ENCODE results near the gene YTHDF1.

YTHDF1 gene

DNA sequence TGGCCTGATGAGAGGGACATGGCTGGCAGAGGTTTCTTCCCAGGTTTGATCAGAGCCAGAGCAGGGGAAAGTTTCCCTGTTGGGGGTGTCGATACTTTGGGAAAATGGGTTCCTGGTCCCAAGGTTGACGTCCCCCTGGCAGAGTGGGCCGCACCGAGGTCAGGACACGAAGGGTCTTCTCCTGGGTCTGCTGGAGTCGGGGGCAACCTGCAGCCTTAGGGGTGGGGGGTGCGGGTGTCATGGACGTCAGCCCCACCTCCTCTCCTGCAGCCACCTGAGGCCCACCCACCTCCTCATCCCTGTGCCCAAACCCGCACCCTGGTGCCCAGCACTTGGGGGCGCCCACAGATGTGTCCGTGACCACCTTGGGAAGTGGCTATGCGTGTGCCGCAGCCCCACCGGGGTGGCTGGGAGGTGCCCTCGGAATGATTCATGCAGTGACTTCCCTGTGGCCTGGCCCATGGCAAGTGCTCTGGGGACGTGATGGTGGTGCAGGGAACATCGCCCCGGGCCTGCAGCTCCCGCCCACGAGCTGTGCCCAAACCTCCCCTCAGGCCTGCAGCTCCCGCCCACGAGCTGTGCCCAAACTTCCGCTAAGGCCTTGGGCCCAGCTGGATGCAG is 64.9 kb downstream of the YTHDF1 start:
- no peak for DNase-seq (ENCODE audit: low read depth)
- no peak overlapping the region for H3K4me3 ChIP-seq (ENCODE audit: low read length)
- TF ChIP-seq, protein P1, sequence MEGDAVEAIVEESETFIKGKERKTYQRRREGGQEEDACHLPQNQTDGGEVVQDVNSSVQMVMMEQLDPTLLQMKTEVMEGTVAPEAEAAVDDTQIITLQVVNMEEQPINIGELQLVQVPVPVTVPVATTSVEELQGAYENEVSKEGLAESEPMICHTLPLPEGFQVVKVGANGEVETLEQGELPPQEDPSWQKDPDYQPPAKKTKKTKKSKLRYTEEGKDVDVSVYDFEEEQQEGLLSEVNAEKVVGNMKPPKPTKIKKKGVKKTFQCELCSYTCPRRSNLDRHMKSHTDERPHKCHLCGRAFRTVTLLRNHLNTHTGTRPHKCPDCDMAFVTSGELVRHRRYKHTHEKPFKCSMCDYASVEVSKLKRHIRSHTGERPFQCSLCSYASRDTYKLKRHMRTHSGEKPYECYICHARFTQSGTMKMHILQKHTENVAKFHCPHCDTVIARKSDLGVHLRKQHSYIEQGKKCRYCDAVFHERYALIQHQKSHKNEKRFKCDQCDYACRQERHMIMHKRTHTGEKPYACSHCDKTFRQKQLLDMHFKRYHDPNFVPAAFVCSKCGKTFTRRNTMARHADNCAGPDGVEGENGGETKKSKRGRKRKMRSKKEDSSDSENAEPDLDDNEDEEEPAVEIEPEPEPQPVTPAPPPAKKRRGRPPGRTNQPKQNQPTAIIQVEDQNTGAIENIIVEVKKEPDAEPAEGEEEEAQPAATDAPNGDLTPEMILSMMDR (conservative IDR thresholded peaks at IDR 0.05; ENCODE audit: low read depth, low read length): no peak

DNA sequence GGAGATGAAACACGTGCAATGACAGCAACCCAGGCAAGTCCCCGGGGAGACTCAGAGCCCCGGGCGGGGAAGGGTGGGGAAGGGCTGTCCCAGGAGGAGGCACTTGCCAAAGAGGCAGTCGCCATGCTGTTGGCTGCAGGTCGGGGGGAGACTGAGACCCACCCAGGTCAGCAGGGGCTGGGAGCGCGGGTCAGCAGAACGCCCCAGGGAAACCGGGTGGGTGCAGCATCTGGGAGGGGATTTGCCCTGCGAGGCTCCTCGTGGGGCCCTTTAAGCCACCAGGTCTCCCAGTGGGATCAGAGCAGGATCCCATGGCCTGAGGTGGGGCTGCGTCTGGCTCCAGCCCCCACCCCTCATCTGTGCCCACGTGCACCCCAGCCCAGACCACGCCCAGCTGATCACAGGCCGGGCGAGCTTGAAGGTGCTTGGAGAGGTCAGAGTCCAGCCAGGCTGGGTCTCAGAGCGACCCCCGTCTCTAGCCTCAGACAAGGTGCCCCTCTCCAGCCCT is 65.5 kb downstream of the YTHDF1 start:
- H3K4me3 ChIP-seq (ENCODE audit: low read length): no peak overlapping the region
- TF ChIP-seq, protein P1 (conservative IDR thresholded peaks at IDR 0.05; ENCODE audit: low read depth, low read length): no peak
- no peak for DNase-seq (ENCODE audit: low read depth)

DNA sequence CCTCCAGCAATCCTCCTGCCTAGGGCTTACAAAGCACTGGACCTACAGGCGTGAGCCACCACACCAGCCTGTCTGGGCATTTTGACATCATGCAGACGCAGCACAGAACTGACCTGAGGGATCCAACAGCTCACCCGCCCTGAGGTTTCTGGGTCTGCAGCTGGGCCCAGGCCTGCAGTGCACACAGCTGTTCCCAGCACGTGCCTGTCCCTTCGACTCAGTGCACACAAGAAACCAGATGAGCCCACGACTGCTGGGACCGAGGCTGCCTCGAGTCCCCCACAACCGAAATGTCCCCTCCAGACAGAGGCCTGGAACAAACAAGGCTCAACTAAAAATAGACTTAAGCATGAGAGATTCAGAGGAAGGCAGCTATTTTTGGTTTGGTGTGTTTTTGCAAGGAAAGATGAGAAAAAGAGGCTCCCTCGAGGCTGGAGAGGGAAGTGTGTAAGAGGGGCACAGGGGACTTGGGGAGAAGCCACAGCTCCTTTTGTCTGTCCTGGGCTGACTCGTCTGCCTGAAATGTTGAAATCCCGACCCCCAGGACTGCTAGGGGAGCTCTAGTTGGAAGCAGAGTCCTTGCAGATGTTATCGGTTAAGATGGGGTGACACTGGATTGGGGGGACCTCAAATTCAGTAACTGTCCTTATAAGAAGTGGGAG is 66.3 kb downstream of the YTHDF1 start:
- TF ChIP-seq, protein P1 (conservative IDR thresholded peaks at IDR 0.05; ENCODE audit: low read depth, low read length): no peak
- no peak overlapping the region for H3K4me3 ChIP-seq (ENCODE audit: low read length)
- no peak for DNase-seq (ENCODE audit: low read depth)

DNA sequence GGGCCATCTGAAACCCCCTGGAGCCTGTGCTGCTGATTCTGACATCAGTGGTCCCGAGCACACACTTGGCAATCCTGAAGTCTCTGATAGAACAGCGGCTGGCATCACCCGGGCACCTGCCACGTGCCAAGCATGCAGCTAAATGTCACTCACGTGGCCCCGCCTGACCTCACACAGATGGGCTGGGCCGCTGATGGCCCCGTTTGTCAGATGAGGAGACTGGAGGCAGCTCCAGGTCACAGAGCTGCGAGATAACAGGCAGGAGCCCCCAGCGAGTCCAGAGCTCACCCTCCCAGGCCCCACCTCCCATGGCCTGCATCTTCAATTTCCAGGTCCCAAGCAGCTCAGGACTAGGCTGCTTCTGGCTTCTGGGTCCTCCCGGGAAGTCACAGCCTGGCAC is 67.2 kb downstream of the YTHDF1 start:
- no peak for DNase-seq (ENCODE audit: low read depth)
- TF ChIP-seq, protein P1 (conservative IDR thresholded peaks at IDR 0.05; ENCODE audit: low read depth, low read length): no peak
- H3K4me3 ChIP-seq (ENCODE audit: low read length): no peak overlapping the region

DNA sequence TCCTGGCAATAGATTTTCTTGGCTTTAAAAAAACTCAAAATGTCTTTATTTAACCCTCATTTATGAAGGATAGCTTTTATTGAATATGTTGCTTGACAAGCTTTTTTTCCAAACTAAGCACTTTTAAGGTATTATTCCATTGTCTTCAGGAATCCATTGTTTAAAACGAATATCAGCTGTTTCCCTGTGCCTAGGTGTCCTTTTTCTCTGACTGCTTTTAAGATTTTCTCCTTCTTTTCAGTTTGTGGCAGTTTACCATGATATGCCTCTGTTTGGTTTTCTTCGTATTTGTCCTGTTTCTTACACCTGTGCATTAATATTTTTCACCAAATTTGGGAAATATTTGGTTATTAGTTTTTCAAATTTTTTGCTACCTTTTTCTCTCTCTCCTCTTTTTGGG is 68.4 kb downstream of the YTHDF1 start:
- DNase-seq (ENCODE audit: low read depth): no peak
- H3K4me3 ChIP-seq (ENCODE audit: low read length): no peak overlapping the region
- TF ChIP-seq, protein P1 (conservative IDR thresholded peaks at IDR 0.05; ENCODE audit: low read depth, low read length): no peak
